ENCODE data around the gene SLC37A1.

The SLC37A1 gene

GRCh38 chr21:42542196-42542595 lies 28.5 kb downstream of the SLC37A1 start:
- Histone ChIP-seq H3K27ac (ENCODE audit: extremely low read depth, low read depth, low read length) (no peak overlapping the region), H3K9me3 (ENCODE audit: control insufficient read depth, insufficient read depth, low read depth, low read length) (no peaks in the 10 kb centered on the region), H3K4me3 (ENCODE audit: low read depth, low read length) (no peak overlapping the region), H3K4me1 (ENCODE audit: control insufficient read depth, insufficient read depth, low read length) (peaks cover 6% of the 10 kb centered on the region; the same call in 1 of the 2 replicates), H3K36me3 (ENCODE audit: control insufficient read depth in 2 of 2, insufficient read depth in 1 of 2, low read length in 2 of 2) (peaks cover 0 to 26% of the 10 kb centered on the region in 2 experiments; a peak in 1 of 3 replicates)
- POLR2A ChIA-PET, result no interaction called here
- CTCF ChIA-PET, result interaction anchor here (0.6 to 1.0 kb wide), 2 partner anchors 12 to 308 kb away, joined by 3 read pairs; no protein-coding TSS in a partner anchor
- no peak for TF ChIP-seq ZSCAN5A (tag by site-specific recombination; IDR thresholded peaks at IDR 0.05)
- TF ChIP-seq ZNF114 (tag by site-specific recombination; IDR thresholded peaks at IDR 0.05), result no peak
- TF ChIP-seq SP2 (tag by site-specific recombination; IDR thresholded peaks at IDR 0.05), result no peak
- TF ChIP-seq ZNF19 (tag by site-specific recombination; IDR thresholded peaks at IDR 0.05; ENCODE audit: low read depth), result no peak
- no peak for TF ChIP-seq ZNF610 (tag by site-specific recombination; IDR thresholded peaks at IDR 0.05; ENCODE audit: borderline replicate concordance)
- no peak for TF ChIP-seq ZNF548 (tag by site-specific recombination; IDR thresholded peaks at IDR 0.05)
- no peak for TF ChIP-seq ZNF292 (tag by site-specific recombination; IDR thresholded peaks at IDR 0.05; ENCODE audit: borderline replicate concordance, low read depth)
- no peak for TF ChIP-seq ZNF76 (tag by site-specific recombination; IDR thresholded peaks at IDR 0.05; ENCODE audit: borderline replicate concordance, low read depth)
- TF ChIP-seq ZNF26 (tag by site-specific recombination; IDR thresholded peaks at IDR 0.05), result no peak
- TF ChIP-seq OSR2 (tag by site-specific recombination; IDR thresholded peaks at IDR 0.05), result no peak
- TF ChIP-seq REST (tag by site-specific recombination; IDR thresholded peaks at IDR 0.05), result no peak

GRCh38 chr21:42542596-42542995 lies 28.9 kb downstream of the SLC37A1 start:
- TF ChIP-seq ZNF140 (tag by site-specific recombination; IDR thresholded peaks at IDR 0.05), result no peak
- no peak for TF ChIP-seq PRDM2 (tag by site-specific recombination; IDR thresholded peaks at IDR 0.05; ENCODE audit: borderline replicate concordance)
- TF ChIP-seq PRDM6 (tag by site-specific recombination; IDR thresholded peaks at IDR 0.05), result no peak
- no peak for TF ChIP-seq MYNN (tag by site-specific recombination; IDR thresholded peaks at IDR 0.05; ENCODE audit: borderline replicate concordance)
- no peak for TF ChIP-seq ZBTB7A (tag by site-specific recombination; IDR thresholded peaks at IDR 0.05; ENCODE audit: low read depth)
- no peak for TF ChIP-seq ZNF596 (tag by site-specific recombination; IDR thresholded peaks at IDR 0.05)
- TF ChIP-seq GLIS2 (tag by site-specific recombination; IDR thresholded peaks at IDR 0.05), result no peak
- no peak for TF ChIP-seq ZNF830 (tag by site-specific recombination; IDR thresholded peaks at IDR 0.05; ENCODE audit: low read depth)
- no peak for TF ChIP-seq ZNF521 (tag by site-specific recombination; IDR thresholded peaks at IDR 0.05)
- POLR2A ChIA-PET, result no interaction called here
- H3K9me3 ChIP-seq (ENCODE audit: control insufficient read depth, insufficient read depth, low read depth, low read length), result no peaks in the 10 kb centered on the region
- H3K36me3 ChIP-seq (ENCODE audit: control insufficient read depth in 2 of 2, insufficient read depth in 1 of 2, low read length in 2 of 2), result peaks cover 0 to 29% of the 10 kb centered on the region in 2 experiments; a peak in 1 of 3 replicates
- 0 out of 2 replicates have a peak, but pooled peaks cover 4% of the 10 kb centered on the region for H3K4me1 ChIP-seq (ENCODE audit: control insufficient read depth, insufficient read depth, low read length)
- no peak overlapping the region for H3K4me3 ChIP-seq (ENCODE audit: low read depth, low read length)
- CTCF ChIA-PET, result interaction anchor here (0.6 to 0.7 kb wide), 2 partner anchors 50 to 307 kb away, joined by 3 read pairs; no protein-coding TSS in a partner anchor
- no peak overlapping the region for H3K27ac ChIP-seq (ENCODE audit: extremely low read depth, low read depth, low read length)
